ENCODE measurements around the gene WDR91.

Gene WDR91

DNA sequence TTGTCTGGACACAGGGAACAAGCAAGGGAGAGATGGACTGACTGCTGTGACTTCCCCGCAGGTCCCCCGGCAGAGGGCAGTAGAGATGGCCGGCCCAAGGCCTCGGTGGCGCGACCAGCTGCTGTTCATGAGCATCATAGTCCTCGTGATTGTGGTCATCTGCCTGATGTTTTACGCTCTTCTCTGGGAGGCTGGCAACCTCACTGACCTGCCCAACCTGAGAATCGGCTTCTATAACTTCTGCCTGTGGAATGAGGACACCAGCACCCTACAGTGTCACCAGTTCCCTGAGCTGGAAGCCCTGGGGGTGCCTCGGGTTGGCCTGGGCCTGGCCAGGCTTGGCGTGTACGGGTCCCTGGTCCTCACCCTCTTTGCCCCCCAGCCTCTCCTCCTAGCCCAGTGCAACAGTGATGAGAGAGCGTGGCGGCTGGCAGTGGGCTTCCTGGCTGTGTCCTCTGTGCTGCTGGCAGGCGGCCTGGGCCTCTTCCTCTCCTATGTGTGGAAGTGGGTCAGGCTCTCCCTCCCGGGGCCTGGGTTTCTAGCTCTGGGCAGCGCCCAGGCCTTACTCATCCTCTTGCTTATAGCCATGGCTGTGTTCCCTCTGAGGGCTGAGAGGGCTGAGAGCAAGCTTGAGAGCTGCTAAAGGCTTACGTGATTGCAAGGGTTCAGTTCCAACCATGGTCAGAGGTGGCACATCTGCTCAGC, 46.8 kb downstream of the WDR91 start:
- H3K36me3 ChIP-seq (ENCODE audit: control insufficient read depth, low read depth, low read length) = peaks cover 36% of the 10 kb centered on the region
- no peak overlapping the region for H3K4me3 ChIP-seq (ENCODE audit: low read length)
- H3K27ac ChIP-seq (ENCODE audit: low read length) = no peak overlapping the region
- no peaks in the 10 kb centered on the region for H3K4me1 ChIP-seq (ENCODE audit: control insufficient read depth, low read depth, low read length)
- peaks cover 4% of the 10 kb centered on the region for H3K9me3 ChIP-seq (ENCODE audit: control insufficient read depth, low read depth, low read length)
- no peak overlapping the region for H3K9ac ChIP-seq (ENCODE audit: low read length)
- H3K27me3 ChIP-seq (ENCODE audit: control insufficient read depth, insufficient read depth, low read length) = no peaks in the 10 kb centered on the region

DNA sequence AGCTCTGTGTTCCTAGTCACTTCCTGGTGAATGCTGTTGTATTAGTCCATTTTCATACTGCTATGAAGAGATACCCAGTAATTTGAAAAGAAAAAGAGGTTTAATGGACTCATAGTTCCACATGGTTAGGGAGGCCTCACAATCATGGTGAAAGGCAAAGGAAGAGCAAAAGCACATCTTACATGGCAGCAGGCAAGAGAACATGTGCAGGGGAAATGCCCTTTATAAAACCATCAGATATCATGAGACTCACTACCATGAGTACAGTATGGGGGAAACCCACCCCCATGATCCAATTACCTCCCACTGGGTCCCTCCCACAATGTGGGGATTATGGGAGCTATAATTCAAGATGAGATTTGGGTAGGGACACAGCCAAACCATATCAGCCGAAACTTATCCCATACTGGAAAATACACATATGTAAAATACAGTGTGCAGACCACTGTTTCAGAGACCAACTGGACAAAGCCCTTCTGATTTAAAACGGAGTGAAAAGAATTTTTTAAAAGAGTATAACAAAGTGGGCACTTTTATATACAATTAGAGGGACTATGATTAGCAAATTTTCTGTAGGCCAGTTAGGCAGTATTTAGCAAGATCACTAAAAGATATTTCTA, 48.8 kb downstream of the WDR91 start:
- H3K9ac ChIP-seq (ENCODE audit: low read length) = no peak overlapping the region
- no peak overlapping the region for H3K4me3 ChIP-seq (ENCODE audit: low read length)
- H3K36me3 ChIP-seq (ENCODE audit: control insufficient read depth, low read depth, low read length) = peaks cover 24% of the 10 kb centered on the region
- no peaks in the 10 kb centered on the region for H3K27me3 ChIP-seq (ENCODE audit: control insufficient read depth, insufficient read depth, low read length)
- H3K27ac ChIP-seq (ENCODE audit: low read length) = no peak overlapping the region
- no peaks in the 10 kb centered on the region for H3K4me1 ChIP-seq (ENCODE audit: control insufficient read depth, low read depth, low read length)
- H3K9me3 ChIP-seq (ENCODE audit: control insufficient read depth, low read depth, low read length) = peaks cover 4% of the 10 kb centered on the region

DNA sequence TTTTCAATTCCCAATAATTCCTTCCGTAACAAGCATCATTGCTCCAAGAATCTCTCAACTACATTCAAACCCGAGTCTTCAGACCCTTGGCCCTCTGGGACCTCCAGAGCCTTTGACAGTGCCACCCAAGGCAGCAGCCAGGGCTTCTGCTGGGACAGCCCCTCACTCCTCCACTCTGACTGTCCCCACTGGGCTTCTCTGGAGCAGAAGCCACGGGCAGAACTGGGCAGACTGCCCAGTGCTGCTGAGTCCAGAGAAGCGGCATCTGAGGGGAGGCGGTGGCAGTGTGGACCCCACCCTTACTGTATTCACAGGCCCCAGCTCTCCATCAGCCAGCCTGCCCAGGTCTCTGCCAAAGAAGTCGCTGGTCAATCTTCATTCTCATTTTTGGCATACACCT, 49.7 kb downstream of the WDR91 start:
- Histone ChIP-seq H3K4me1 (ENCODE audit: control insufficient read depth, low read depth, low read length) (no peaks in the 10 kb centered on the region), H3K27me3 (ENCODE audit: control insufficient read depth, insufficient read depth, low read length) (no peaks in the 10 kb centered on the region), H3K36me3 (ENCODE audit: control insufficient read depth, low read depth, low read length) (peaks cover 16% of the 10 kb centered on the region), H3K9me3 (ENCODE audit: control insufficient read depth, low read depth, low read length) (peaks cover 4% of the 10 kb centered on the region), H3K27ac (ENCODE audit: low read length) (no peak overlapping the region), H3K9ac (ENCODE audit: low read length) (no peak overlapping the region), H3K4me3 (ENCODE audit: low read length) (no peak overlapping the region)

DNA sequence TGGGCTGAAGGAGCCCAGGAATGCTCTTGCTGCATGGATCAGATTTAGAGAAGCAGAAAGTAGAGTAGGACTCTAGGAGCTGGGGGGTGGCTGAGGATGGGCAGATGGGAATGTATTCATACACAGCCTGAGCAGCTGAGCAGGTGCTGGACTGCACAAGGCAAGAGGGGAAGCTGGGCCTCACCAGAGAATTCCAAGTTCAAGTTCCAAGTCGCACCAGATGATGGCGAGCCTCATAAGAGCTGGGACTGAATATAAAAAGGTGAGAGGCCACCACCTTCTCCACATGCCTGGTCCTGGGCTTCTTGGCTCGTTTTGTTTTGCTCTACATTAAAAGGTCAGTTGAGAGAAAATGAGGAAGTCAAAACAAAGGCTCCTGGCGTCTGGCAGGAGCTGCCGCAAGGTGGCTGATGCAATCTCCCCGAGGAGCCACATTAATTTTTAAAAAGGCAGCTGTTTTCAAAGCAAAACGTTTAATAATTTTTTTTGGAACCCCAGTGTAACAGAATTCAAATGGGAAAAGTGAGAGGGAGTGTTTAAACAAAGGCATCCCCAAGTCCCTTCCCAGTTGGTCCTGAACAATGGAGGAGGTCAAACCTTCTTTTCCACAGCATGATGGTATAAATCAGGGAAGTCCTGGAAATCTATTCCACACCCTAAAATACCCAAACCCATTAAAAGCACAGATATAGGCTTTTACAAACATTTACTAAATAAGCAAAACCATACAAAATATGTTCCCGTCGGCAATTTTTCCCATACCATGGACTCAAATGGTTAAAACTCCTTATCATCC, 50.3 kb downstream of the WDR91 start:
- no peak overlapping the region for H3K9ac ChIP-seq (ENCODE audit: low read length)
- H3K27ac ChIP-seq (ENCODE audit: low read length) = no peak overlapping the region

DNA sequence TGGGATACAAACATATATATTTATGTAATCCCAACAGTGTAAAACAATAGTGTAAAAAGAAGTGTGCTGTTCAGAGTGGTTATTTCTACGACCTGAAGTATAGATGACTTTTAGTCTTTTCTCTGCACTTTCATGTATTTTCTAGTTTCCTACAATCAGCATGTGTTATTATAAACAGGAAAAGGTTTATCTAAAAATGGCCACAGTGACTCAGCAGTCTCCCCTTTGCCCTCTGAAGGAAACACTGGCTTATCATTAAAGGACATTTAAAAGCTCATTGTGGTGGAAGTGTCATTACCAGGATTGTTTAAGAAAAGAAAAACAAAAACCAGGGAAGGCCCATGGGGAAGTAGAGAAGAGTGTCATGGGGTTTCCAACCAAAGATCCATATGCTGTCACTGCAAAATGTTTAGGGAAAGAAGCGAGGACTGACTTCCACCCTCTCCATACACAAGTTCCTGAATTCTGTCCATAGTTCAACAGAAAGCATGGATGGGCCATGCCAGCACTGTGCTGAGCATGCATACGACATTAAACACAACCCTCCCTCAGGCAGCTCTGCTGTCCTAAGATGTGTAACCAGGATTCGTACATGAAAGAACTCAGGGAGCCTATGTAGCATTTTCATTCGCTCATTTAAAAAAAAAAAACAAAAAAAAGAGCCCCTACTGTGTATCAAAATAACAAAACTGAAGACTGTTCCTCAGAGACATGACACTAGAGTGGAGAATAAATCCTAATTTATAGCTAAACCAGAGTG, 51.0 kb downstream of the WDR91 start:
- peaks cover 10% of the 10 kb centered on the region for H3K9me3 ChIP-seq (ENCODE audit: control insufficient read depth, low read depth, low read length)
- H3K27me3 ChIP-seq (ENCODE audit: control insufficient read depth, insufficient read depth, low read length) = no peaks in the 10 kb centered on the region
- peaks cover 4% of the 10 kb centered on the region for H3K36me3 ChIP-seq (ENCODE audit: control insufficient read depth, low read depth, low read length)
- H3K27ac ChIP-seq (ENCODE audit: low read length) = no peak overlapping the region
- no peak overlapping the region for H3K4me3 ChIP-seq (ENCODE audit: low read length)
- H3K4me1 ChIP-seq (ENCODE audit: control insufficient read depth, low read depth, low read length) = no peaks in the 10 kb centered on the region
- no peak overlapping the region for H3K9ac ChIP-seq (ENCODE audit: low read length)

More for the DNA sequence above, 50.3 kb downstream of the WDR91 start:
- Histone ChIP-seq H3K4me1 (ENCODE audit: control insufficient read depth, low read depth, low read length) (no peaks in the 10 kb centered on the region), H3K4me3 (ENCODE audit: low read length) (no peak overlapping the region), H3K36me3 (ENCODE audit: control insufficient read depth, low read depth, low read length) (peaks cover 12% of the 10 kb centered on the region), H3K9me3 (ENCODE audit: control insufficient read depth, low read depth, low read length) (peaks cover 5% of the 10 kb centered on the region), H3K27me3 (ENCODE audit: control insufficient read depth, insufficient read depth, low read length) (no peaks in the 10 kb centered on the region)

DNA sequence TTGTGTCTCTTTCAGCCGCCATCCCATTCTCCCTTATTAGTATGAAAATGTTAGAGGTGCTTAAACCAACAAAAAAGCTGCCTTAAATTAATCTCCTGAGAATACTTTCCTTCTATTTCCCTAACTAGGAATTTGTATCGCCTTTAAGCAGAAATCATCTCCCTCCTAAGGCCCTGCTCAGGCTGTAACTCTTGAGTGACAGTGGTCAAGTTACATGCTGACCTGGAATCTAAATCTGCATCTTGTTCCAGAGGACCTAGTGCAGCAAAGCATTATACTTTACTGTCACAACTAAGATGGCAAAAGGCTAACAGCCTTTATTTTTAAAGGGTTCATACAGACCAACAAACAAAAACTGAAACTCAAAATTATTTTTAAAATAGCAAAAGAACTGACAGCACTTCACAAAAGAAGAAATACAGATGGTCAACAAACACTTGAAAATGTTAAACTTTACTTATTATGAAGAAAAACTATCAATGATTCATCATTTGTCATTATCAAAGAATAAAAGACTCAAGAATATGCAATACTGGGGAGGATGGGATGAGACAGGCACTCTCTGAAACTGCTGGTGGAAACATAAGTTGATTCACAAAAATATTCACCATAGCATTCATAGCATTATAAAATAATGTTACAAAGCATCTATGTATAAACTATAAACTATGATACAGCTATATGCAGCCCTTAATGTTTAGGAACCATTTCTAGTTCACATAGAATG, 51.8 kb downstream of the WDR91 start:
- H3K9me3 ChIP-seq (ENCODE audit: control insufficient read depth, low read depth, low read length) = peaks cover 10% of the 10 kb centered on the region
- no peak overlapping the region for H3K27ac ChIP-seq (ENCODE audit: low read length)
- no peaks in the 10 kb centered on the region for H3K4me1 ChIP-seq (ENCODE audit: control insufficient read depth, low read depth, low read length)
- H3K36me3 ChIP-seq (ENCODE audit: control insufficient read depth, low read depth, low read length) = no peaks in the 10 kb centered on the region
- no peak overlapping the region for H3K9ac ChIP-seq (ENCODE audit: low read length)
- no peak overlapping the region for H3K4me3 ChIP-seq (ENCODE audit: low read length)
- no peaks in the 10 kb centered on the region for H3K27me3 ChIP-seq (ENCODE audit: control insufficient read depth, insufficient read depth, low read length)

DNA sequence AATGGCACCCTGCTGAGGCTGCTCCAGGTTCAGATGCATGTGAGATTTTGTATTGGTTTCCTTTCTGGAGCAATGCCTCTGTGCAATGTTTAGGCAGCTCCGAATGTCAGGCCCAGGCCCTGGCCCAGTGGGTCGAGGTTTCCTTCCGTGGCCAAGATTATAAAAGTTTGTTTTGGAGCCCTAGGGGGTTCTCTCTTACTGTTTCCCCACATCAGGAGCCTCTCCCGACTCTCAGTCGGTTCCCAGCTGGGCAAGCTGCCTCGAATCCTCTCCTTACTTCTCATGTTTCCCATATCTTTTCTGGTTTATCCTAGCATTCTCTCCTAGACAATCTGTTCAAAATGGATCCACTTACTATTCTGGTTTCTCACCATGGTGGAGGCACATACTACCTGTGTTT, 52.5 kb downstream of the WDR91 start:
- no peaks in the 10 kb centered on the region for H3K4me1 ChIP-seq (ENCODE audit: control insufficient read depth, low read depth, low read length)
- no peak overlapping the region for H3K9ac ChIP-seq (ENCODE audit: low read length)
- no peaks in the 10 kb centered on the region for H3K27me3 ChIP-seq (ENCODE audit: control insufficient read depth, insufficient read depth, low read length)
- H3K36me3 ChIP-seq (ENCODE audit: control insufficient read depth, low read depth, low read length) = no peaks in the 10 kb centered on the region
- H3K9me3 ChIP-seq (ENCODE audit: control insufficient read depth, low read depth, low read length) = peaks cover 10% of the 10 kb centered on the region
- H3K27ac ChIP-seq (ENCODE audit: low read length) = no peak overlapping the region
- H3K4me3 ChIP-seq (ENCODE audit: low read length) = no peak overlapping the region

DNA sequence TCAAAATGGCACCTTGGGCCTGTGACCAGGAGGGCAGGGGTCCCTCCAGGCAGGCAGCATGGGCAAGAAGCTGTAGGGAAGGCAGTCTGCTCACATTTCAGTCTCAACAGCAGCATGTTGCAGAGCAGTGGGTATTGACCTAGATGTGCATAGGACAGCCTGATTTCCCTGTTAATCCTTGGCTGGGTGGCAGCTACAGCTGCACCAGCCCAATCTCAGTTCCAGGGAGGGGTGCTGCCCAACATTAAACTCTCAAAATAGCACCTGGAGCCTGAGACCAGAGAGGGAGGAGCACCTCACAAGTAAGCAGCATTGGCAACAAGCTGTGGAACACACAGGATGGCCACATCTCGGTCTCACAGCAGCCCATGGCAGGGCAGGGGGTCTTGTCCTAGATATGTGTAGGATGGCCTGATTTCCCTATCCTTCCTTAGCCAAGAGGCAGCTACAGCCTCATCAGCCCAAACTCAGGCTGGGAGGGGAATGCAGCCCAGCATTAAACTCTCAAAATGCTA, 53.1 kb downstream of the WDR91 start:
- Histone ChIP-seq H3K9me3 (ENCODE audit: control insufficient read depth, low read depth, low read length) (peaks cover 10% of the 10 kb centered on the region), H3K9ac (ENCODE audit: low read length) (no peak overlapping the region), H3K4me3 (ENCODE audit: low read length) (no peak overlapping the region), H3K27ac (ENCODE audit: low read length) (no peak overlapping the region), H3K36me3 (ENCODE audit: control insufficient read depth, low read depth, low read length) (no peaks in the 10 kb centered on the region), H3K4me1 (ENCODE audit: control insufficient read depth, low read depth, low read length) (no peaks in the 10 kb centered on the region), H3K27me3 (ENCODE audit: control insufficient read depth, insufficient read depth, low read length) (no peaks in the 10 kb centered on the region)

DNA sequence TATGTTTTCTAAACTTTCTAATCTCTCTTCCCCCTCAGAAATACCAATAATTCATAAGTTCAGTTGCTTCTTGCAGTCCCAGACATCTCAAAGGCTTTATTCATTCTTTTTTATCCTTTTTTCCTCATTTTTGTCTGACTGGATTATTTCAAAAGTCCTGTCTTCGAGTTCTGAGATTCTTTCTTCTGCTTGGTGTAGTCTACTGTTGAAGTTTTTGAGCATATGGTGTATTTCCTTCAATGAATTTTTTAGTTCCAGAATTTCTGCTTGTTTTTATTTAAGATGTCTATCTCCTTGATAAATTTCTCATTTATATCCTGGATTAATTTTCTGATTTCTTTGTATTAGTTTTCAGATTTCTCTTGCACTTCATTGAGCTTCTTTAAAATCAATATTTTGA, 55.0 kb downstream of the WDR91 start:
- no peak overlapping the region for H3K27ac ChIP-seq (ENCODE audit: low read length)
- peaks cover 5% of the 10 kb centered on the region for H3K9me3 ChIP-seq (ENCODE audit: control insufficient read depth, low read depth, low read length)
- no peak overlapping the region for H3K9ac ChIP-seq (ENCODE audit: low read length)
- no peaks in the 10 kb centered on the region for H3K36me3 ChIP-seq (ENCODE audit: control insufficient read depth, low read depth, low read length)
- H3K4me3 ChIP-seq (ENCODE audit: low read length) = no peak overlapping the region
- no peaks in the 10 kb centered on the region for H3K4me1 ChIP-seq (ENCODE audit: control insufficient read depth, low read depth, low read length)
- no peaks in the 10 kb centered on the region for H3K27me3 ChIP-seq (ENCODE audit: control insufficient read depth, insufficient read depth, low read length)

DNA sequence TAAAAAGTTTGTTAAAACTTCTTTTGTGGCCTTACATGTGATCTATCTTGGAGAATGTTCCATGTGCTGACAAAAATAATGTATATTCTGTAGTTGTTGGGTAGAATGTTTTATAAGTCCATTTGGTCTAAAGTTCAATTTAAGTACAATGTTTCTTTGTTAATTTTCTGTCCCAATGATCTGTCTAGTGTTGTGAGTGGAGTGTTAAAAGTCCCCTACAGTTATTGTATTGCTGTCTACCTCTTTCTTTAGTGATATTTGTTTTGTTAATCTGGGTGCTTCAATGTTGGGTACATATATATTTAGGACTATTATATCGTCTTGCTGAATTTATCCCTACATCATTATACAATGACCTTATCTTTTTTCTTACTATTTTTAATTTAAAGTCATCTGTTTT, 56.6 kb downstream of the WDR91 start:
- Histone ChIP-seq H3K36me3 (ENCODE audit: control insufficient read depth, low read depth, low read length) (no peaks in the 10 kb centered on the region), H3K4me3 (ENCODE audit: low read length) (no peak overlapping the region), H3K9ac (ENCODE audit: low read length) (no peak overlapping the region), H3K27ac (ENCODE audit: low read length) (no peak overlapping the region), H3K27me3 (ENCODE audit: control insufficient read depth, insufficient read depth, low read length) (no peaks in the 10 kb centered on the region), H3K4me1 (ENCODE audit: control insufficient read depth, low read depth, low read length) (no peaks in the 10 kb centered on the region), H3K9me3 (ENCODE audit: control insufficient read depth, low read depth, low read length) (peaks cover 5% of the 10 kb centered on the region)
